ENCODE measurements around the gene FAM107B.

DNA sequence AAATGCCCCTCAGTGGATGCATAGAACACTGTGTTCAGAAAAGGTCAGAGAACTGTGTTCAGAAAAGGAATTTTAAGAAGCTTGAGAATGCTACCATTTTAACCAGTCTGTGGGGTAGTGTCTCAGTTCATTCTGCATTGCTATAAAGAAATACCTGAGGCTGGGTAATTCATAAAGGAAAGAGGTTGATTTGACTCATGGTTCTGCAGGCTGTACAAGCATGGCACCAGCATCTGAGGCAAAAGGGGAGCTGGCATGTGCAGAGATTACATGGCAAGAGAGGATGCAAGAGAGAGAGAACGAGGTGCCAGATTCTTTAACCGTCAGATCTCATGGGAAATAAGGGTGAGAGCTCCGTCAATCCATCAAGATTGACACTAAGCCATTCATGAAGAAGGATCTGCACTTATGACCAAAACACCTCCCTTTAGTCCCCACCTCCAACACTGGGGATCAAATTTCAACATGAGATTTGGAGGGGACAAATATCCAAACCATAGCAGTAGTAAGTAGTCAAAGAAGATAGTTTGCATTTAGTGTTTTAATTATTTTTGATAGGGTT lies 119.8 kb downstream of the FAM107B start:
- TF ChIP-seq, protein P1, sequence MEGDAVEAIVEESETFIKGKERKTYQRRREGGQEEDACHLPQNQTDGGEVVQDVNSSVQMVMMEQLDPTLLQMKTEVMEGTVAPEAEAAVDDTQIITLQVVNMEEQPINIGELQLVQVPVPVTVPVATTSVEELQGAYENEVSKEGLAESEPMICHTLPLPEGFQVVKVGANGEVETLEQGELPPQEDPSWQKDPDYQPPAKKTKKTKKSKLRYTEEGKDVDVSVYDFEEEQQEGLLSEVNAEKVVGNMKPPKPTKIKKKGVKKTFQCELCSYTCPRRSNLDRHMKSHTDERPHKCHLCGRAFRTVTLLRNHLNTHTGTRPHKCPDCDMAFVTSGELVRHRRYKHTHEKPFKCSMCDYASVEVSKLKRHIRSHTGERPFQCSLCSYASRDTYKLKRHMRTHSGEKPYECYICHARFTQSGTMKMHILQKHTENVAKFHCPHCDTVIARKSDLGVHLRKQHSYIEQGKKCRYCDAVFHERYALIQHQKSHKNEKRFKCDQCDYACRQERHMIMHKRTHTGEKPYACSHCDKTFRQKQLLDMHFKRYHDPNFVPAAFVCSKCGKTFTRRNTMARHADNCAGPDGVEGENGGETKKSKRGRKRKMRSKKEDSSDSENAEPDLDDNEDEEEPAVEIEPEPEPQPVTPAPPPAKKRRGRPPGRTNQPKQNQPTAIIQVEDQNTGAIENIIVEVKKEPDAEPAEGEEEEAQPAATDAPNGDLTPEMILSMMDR (conservative IDR thresholded peaks at IDR 0.05; ENCODE audit: low read depth in 2 of 2), result no peak
- TF ChIP-seq EZH2phosphoT487 (IDR thresholded peaks at IDR 0.05; ENCODE audit: unreplicated experiment) (no peak), REST (IDR thresholded peaks at IDR 0.05; ENCODE audit: unreplicated experiment) (no peak), POLR2AphosphoS5 (IDR thresholded peaks at IDR 0.05; ENCODE audit: low read depth) (no peak), JUNB (IDR thresholded peaks at IDR 0.05; ENCODE audit: unreplicated experiment) (no peak), EZH2 (IDR thresholded peaks at IDR 0.05; ENCODE audit: low read depth, unreplicated experiment) (no peak), ETS1 (IDR thresholded peaks at IDR 0.05) (no peak), CREB1 (CRISPR knock-in tag; IDR thresholded peaks at IDR 0.05; ENCODE audit: low read depth) (no peak)

All from GM23338 (cell line).